COLO829 (cell line): Measurements from ENCODE around the gene RTP3.
"Not testable (repeated sequence)": the region's sequence is repeated elsewhere in the genome, so short reads cannot be mapped to it uniquely, and the experiment has no call there.

Experiments
- DNase-seq: peaks from one replicate; pipeline ENCODE4 v3.0.0; 2012; ENCODE audit warnings: low spot score

The RTP3 gene

GRCh38 chr3:46519952-46520351 is 22.2 kb downstream of the RTP3 start:
- DNase-seq, result no peak

- no peak for DNase-seq
These were observed 22.8 kb downstream of the RTP3 start for GRCh38 chr3:46520531-46520930.

GRCh38 chr3:46521096-46521495 is 23.3 kb downstream of the RTP3 start:
- no peak for DNase-seq

- DNase-seq, result not testable (repeated sequence)
These were observed 24.4 kb downstream of the RTP3 start for GRCh38 chr3:46522201-46522600.

GRCh38 chr3:46523556-46523955 is 25.8 kb downstream of the RTP3 start:
- DNase-seq, result no peak

GRCh38 chr3:46524008-46524407 is 26.2 kb downstream of the RTP3 start:
- DNase-seq, result no peak

- no peak for DNase-seq
These were observed 27.1 kb downstream of the RTP3 start for GRCh38 chr3:46524832-46525231.

GRCh38 chr3:46527239-46527638 is 29.5 kb downstream of the RTP3 start:
- DNase-seq, result no peak

GRCh38 chr3:46533091-46533490 is 35.3 kb downstream of the RTP3 start:
- DNase-seq, result no peak

- no peak for DNase-seq
These were observed 38.0 kb downstream of the RTP3 start for GRCh38 chr3:46535746-46536145.

- DNase-seq, result no peak
These were observed 39.0 kb downstream of the RTP3 start for GRCh38 chr3:46536758-46537157.

DNA sequence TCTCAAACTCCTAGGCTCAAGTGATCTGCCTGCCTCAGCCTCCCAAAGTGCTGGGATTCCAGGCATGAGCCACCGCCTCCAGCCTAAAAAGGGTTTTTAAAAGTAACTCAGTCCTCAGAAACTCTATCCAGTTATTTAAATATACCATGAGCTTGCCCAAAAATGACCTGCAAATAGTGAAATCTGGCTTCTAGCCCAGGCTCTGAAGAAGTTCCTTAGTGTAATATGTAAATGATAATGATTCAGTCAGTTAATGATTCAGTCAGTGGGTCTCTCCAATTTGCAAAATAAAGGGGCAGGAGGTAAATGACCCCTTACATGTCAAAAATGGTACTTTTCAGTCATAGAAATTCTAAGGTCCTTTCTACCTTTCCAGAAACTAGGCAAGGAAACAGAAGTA is 39.5 kb downstream of the RTP3 start:
- no peak for DNase-seq

GRCh38 chr3:46537779-46538178 is 40.0 kb downstream of the RTP3 start:
- no peak for DNase-seq

- not testable (repeated sequence) for DNase-seq
These were observed 40.6 kb downstream of the RTP3 start for GRCh38 chr3:46538425-46538802.

- DNase-seq, result no peak
These were observed 41.1 kb downstream of the RTP3 start for GRCh38 chr3:46538803-46539442.

DNA sequence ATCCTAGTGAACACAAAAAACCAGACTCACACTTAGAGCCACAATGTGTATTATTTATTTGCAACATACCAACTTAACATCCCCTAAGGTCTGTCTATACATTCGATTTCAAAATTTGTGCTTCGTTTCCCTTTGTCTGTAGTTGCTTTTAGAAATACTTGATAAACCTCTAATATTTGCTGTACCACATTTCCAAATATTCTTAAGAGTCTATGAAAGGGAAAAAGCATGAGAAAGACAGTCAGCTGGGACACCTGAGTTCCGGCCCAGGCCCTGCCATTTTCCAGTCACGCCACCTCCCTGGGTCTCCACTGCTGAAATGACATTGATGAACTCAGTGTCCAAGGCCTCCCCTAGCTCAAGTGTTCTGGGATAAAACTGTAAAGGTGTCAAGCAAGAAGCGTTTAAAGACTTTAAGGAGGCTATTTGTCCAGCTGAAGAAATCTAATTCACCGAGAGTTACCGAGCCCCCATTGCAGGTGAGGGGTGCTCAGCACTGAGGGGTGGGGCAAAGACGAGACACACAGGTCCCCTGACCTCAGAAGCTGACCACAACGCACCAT is 41.7 kb downstream of the RTP3 start:
- DNase-seq, result no peak

DNA sequence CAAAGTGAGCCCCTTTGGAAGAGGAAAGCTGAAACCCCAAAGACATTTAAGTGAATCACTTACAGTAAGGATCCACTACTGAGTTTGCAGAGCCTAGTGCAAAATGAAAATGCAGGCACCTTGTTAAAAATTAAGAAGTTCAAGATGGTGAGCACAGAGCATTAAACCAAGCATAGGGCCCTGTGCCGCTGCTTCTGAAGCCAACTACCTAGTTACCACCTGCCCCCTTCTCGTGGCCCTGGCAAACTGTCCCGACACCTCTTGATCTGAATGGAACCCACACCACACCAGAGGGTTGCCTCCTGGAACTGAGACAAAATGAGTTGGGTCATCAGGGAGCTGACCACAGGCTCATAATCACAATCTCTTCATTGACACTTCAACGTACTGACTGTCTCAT is 42.8 kb downstream of the RTP3 start:
- DNase-seq, result no peak

- DNase-seq, result no peak
These were observed 44.1 kb downstream of the RTP3 start for GRCh38 chr3:46541835-46542234.

- DNase-seq, result no peak
These were observed 44.6 kb downstream of the RTP3 start for GRCh38 chr3:46542344-46542743.

DNA sequence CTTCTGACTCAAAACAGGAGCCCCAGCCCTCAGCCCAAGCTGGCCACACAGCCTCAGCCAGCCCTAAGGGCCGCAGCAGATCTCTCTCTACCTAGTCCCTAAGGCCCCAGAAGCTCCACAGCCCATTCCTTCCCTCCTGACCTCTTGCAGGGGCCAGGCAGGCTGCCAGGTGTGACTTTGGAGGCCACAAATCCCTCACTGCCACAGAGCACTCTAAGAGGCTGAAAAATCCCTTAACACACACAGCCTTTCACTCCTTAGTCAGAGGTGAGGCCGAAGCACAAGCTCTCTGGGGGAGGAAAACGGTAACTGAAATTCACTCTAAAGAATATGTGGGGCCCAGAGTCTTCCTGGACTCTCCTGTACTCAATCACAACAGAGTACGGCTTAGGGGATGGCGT is 45.0 kb downstream of the RTP3 start:
- DNase-seq, result no peak

GRCh38 chr3:46544771-46545503 is 47.2 kb downstream of the RTP3 start:
- DNase-seq, result no peak

DNA sequence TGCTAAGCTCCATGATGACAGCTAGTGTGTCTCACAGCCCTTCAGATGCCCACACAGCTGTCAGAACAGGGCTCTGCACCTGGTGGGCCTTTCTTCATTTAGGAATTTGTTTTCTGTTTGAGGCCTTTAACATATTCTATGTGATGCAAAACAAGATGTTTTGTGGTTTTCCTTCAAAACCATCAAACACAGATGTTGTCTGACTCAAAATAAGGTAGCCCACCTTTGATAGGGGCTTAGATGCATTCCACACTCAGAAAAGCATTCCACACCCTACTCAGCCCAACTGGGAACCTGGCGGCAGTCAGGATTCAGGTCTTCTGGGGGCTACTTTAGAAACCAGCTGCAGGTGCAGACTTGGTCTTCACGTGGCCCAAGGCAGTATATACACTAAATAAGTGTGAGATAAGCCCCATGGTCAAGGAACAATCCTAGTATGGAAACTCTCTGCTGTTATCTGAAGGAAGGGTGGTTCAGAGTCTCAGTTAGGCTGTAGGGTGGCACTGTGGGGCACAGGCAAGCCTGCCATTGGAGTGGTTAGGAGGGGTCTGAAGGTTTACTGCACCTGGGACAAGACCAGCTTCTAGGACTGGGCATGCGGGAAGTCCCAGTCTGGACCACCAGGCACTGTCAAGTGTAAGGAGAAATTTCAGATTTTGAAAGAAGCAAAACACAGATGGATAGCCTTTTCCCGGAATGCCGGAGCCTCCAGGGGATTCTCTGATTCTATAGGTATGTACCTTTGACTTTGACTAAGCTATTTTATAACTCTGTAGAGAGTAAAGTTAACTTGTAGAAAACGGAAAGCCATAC is 48.2 kb downstream of the RTP3 start:
- DNase-seq, result no peak
